HG03378 (cell line): ENCODE measurements around the gene BCAS3.

Experiments
- ATAC-seq: cut with Tn5 transposase; IDR thresholded peaks from one replicate; pipeline ENCODE4 v1.9.1; 2021; ENCODE audit warnings: mild to moderate bottlenecking, moderate library complexity; ENCODE audit not compliant: unreplicated experiment

The BCAS3 gene

DNA sequence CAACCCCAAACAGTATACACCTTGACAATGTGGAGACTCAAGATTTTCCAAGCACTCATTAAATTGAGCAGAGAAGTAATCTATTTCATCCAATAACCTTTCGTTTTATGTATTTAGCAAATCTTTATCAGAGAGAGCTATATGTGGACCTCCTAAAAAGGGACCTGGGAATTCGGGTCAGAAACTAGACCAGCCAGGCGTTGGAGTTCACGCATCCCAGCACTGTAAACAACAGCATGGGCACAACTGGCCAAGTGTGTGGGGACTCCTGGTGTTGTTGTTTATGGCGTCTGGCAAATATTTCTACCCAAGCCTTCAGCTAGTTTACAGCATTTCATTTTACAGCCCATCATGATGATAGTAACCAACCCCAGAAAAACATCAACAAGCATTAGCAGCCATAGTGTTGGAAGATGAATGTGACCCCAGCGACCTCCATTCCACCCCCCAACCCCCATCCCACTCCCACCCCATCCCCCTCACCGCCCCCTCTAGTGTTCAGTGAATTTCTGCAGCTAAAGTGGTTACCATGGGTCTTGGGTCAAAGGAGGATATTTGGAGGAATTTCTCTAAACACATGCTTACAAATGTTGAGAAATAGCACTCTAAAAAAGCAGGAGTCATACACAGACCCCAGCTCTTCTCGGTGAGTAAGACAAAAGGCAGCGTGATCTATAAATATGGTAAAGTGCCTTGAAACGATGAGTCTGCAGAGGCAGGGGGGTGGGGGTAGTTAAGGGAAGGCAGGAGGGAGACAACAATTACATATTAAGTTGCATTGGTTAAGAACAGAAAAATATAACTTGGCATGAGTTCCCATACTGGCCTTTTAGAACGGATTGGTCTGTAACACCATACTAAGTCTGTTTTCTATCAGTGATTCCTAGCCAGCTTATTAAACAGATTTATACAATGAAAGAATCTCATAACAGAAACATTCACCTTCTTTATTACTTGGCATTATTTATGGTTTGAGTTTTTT lies 630.5 kb downstream of the BCAS3 start:
- ATAC-seq: no peak

DNA sequence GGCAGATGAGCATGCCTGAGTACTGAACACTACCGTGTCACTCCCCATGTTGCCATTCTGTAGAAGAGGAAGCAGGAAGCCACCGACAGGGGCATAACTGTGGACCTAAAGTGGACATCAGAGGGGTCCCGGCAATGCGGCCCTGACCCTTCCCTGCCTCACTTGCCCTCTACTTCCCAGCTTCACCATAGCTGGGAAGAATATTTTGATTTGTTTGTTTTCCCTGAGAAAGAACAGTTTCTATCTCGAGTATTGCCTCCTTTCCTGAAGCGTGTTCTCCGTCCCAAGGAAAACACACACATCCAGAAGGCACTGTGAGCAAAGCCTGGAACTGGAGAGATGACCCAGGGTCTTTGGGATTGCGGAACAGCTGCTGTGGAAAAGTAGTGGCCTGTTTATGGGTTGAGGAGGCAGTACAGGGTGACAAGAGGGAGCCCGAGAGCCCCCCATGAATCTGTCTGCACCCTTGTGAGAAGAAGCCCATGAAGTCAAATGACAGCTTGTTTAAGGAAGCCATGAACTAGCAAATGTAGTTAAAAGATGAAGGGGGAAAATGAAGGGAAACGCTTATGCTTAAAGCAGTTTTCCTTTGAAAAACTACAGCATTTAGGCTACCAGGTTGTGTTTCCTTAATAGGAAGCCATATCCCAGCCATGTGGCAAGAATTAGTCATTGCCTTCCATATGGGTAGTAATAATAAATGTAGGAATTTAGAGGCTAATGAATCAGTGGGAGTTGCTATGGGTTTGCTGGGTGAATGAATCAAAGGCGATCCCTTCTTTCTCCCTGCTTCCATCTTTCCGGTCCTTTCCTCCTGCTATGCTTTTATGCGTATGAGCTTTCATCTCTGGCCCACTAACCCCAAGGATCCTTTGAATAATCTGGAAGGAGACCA lies 632.0 kb downstream of the BCAS3 start:
- ATAC-seq: no peak

DNA sequence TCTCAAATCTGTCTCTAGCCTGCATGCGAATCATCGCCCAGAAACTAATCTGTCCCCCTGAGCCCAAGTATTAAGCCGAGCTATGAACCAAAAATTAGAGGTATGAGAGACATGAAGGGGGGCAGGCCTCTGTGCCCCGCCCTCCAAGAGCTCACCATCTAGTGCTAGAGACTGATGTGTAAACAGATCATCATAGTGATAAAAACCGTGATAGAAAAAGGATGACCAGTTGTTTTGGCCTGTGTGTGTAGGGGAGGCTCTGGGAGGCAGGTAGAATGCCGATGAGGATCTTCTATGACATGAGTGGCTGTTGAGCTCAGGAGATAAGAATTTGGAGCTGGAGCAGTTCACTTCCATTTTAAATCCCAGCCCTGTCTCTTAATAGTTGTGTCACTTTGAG lies 632.9 kb downstream of the BCAS3 start:
- no peak for ATAC-seq

DNA sequence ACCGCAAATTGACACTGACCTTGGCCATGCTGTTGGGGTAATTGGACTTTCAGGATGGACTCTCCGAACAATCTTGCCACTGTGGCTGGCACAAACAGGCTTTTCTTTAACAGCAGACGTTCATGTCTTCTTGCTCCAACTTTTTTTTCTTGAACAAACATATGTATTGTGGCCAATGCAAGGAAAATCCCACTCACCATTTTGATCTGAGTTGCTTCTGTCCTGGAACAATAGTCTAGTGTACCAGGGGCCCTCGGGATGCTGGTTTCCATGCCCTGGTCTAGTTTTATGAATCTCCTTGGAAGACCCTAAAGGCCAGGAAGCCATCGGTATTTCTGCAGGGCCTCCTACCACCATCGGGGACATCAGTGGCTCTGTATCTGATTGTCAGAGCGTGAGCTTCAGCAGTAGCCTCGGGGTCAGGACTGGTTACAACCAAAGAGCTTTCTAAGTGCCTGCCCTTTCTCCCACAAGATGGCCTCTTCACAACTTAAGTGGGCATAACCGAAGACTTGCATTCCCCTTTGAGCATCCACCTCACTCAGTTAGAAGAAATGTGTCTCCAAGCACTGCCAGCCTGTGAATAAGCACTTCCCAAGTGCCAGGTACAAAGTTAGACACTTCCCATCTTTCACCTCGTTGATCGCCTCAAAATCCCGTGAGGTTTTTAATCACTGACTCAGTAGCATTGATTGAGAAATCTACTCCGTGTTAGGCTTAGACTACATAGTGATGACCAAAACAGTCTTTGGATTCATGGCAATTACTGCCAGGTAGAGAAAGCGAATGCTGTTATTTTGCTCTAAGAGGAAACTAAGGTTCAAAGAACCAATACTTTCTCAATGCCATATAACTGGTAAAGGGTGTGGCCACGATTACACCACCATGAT lies 635.0 kb downstream of the BCAS3 start:
- ATAC-seq: no peak

DNA sequence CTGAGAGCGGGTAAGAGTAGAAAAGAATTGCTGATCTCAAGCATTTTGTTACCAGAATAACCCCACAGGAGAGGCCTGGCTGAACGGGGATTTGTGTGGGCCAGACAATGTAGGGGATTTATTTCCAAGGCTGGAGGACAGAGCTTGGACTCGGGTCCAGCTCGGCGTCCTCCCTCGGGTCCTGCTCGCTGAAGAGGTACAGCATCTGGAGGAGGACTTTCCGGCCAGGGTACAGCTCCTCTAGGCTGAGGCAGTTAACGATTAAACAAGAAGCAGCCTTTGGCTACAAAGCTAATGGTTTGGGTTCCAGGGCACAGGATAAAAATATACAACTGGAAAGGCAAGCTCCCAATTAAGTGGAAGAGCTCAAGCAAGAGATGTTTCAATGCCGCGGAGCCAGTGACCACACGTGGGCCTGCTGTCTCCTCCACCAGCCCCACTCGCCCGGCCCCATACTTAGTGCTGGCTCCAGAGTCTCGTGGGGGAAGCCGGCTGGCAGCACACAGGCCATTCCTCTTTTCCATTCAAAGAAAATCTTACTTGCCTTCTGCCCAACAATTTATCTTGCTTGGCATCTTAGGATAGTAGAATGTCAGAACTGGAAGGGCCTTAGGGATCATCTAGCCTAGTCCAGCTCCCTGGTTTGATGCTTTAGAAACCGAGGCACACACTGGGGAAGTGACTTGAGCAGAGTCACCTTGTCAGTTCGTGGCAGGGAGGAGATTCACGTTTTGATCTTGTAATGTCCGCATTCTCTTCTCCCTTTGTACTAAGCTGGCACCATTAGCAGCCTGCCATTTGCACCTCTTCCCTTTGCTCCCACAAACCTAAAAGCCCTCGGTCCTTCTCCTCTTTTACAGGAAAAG lies 636.0 kb downstream of the BCAS3 start:
- ATAC-seq: no peak

DNA sequence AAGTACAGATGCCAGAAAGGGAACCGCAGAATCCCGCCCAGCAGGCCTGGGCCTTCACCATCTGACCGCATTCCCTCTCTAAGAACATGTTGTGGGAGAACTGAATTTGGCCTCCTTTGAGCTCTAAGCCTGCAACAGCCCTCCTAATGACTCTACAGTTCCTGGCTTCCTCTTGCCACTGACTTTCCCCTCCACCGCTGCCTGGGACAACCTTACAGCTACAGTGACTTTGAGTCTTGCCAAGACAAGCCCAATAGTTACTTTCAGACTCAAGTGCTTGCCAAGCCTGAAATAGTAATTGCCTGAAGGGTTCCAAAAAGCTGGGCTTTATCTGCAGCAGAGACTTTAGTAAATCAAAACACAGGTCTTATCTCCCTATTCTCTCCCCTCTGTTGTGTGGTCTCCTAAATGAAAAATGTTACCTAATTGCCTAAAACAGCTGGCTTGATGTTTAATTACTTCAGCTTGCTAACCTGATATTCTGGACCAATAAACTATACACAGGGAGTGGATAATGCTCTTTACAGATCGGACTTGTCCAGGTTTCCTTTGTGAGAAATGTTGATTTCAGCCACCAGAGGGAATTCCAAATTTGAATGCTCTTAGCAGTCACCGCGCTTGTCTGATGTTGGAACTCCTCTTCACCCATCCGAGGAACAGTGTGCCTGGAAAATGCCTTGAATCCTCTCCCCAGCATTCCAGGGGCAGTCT lies 636.9 kb downstream of the BCAS3 start:
- ATAC-seq: no peak

DNA sequence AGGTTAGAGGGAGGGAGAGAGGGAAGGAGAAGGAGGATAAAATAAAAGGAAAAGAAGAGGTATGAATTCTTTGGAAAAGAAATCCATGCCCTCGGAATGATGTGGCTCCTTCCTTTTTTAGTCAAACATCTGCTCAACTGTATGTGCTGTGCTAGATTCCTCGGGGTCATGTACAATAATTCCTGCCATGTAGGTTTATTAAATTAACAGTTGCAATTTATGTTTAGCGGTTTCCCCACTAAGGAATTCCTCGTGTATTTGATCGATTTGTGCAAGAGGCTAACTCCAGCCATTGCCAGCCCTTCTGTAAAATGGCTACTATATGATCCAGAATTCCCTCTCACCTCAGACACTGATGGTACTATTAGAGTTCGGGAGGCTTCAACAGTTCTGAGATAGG lies 639.0 kb downstream of the BCAS3 start:
- no peak for ATAC-seq

DNA sequence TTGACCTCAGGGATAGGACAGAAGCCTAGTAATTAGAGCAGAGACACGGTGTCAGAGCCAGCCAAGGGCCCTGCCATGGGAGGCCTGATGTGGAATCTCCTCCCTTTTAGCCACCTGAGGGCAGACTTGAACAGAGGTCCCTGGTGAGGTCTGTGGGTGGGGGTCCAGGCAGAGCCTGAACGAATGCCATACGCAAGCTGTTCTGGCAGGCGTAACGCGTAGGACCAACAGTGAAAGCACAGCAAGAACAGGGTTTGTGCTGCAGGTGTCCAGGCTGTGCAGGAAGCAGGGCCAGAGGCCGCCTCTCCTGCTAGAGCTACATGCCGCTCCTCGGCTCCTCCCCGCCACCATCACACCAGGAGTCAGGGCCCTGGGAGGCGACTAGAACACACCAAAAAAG lies 640.1 kb downstream of the BCAS3 start:
- no peak for ATAC-seq

DNA sequence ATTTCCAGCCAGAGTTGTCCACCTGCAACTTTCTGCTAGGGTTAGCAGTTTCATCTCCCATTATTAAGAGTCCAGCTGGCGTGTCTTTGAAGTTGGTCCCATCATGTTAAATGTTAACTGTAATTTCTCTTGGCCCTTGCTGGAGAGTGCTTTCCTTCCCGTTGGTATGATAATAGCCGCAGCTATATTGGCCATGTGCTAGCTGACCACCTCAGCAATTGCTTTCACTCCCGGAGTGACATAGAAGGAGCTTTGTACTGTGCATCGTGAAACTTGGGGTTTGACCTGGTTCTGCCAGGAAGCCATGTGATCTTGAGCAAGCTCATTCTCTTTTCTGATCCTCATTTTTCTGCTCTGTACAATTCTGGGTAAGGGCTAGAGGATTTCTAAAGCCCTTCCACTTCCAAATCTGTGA lies 641.0 kb downstream of the BCAS3 start:
- ATAC-seq: no peak

DNA sequence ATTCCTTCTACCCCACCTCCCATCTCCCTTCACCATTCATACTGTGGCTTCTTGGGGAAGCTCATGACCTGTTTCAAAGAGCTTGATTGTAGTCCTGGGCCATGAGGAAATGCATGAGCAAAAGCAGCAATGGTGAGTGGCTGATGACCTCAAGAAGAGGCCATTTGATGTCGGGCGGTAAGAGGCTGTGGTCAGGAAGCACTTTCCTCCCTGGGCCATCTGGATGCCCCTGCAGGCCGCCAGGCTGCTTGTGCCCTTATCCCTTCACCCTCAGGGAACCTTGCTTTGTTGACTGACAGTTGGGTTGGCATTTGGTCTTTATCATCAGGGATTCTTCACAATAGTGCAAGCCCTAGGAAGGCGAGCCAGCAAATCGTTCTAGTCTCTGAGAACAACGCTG lies 643.7 kb downstream of the BCAS3 start:
- no peak for ATAC-seq

DNA sequence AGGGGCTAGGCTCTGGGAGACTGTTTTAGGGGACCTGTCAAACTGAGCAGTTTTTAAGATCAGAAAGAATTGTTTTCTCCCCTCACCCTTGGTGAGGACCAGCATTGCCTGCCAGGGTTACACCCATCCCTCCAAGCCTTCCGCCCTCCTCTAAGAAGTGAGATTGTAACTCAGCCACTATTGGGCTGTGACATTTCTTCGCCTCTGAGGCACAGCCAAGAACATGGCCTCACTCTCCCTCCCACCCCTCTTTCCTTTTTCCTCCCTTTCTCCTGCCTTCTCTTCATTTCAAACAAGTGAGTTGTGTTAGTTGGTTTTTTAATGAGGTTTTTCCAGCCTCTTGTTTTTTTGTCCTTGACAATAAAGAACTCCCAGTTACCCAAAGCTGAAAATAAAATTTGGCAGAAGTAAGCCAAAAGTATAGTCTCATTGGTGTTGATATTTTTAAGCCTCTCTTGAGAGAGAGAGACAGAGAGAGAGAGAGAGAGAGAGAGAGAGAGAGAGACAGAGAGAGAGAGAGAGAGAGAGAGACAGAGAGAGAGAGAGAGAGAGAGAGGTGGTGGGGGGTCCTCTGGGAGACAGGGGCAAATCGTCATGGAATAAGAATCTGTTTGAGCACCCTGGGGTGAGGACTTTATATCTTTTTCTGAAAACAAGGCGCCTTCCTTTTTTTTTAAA lies 644.8 kb downstream of the BCAS3 start:
- no peak for ATAC-seq

DNA sequence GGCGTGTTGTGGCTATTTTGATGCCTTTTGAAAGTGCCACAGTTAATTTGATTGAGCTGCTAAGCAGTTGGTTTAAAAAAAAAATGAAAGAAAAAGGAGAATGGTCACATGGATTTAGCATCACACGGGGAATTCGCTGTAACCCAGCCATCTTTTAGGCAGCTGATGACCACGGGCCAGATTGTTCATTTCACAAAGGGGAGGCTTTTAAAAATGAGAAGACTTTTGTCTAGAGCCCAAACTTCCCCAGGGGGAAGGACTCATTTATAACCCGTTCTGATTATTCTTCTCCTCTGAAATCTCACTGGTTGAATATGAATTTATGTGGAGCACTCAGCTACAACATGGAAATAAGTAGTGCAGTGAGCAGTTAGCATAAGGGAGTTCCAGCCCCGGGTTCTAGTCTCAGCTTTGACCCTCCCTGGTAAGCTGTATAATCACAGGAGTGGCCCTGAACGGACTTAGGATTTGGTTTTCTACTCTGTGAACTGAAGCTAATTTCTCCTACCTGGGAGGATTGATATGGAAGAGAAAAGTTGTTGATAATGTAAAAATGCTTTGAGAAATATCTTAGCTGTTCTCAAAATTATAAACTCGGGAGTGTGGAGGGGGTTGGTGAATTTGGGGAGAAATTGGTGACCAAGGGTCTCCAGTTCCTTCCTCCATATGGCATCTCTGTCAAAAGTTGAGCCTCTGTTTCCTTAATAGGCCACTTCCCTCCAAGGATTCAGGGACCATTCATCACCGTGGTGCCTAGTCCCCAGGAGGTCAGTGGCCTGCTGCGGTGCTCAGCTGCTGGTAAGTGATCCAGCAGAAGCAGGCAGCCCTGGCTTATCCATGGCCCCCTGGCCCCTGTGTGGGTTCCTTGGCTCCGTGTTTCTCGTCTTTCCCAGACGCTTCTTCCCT lies 645.6 kb downstream of the BCAS3 start:
- ATAC-seq: no peak

DNA sequence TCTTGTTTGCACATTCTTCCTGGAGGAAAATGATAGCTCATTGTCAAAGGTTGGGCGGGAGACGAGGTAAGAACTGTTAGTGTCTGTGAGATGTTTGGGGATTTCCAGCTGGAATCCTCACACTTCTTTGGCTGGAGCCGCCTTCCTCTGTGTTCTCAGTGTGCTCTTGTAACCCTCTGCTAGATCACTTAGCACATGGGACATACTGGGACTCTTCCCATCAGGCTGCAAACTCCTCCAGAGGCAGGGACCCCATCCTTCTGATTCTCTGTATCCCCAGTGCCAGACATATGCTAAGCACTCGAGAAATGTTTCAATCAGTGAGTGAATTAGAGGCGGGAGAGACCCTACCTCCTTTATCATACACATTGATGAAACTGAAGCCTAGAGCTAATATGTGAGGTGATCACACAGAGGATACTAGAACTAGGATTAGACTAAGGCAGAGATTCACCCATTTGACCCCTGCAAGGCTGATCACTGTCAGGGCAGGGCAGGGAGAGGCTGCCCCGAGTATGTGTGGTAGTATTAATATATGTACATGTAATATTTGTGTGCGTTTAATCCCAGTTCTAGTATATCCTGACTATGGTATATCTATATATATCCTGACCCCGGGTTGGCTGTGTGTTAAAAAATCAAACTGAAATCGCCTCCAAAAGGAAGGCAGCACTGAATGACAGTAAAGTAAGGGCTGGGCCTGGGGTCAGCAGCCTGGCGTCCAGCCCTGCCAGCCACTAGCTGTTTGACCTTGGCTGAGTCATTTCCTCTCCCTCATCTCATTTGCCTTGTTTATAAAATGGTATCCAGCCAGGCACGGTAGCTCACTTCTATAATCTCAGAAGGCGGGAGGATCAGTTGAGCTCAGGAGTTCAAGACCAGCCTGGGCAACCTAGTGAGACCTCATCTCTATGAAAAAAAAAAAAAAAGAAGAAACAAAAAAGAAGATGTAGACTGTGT lies 646.5 kb downstream of the BCAS3 start:
- ATAC-seq: no peak

DNA sequence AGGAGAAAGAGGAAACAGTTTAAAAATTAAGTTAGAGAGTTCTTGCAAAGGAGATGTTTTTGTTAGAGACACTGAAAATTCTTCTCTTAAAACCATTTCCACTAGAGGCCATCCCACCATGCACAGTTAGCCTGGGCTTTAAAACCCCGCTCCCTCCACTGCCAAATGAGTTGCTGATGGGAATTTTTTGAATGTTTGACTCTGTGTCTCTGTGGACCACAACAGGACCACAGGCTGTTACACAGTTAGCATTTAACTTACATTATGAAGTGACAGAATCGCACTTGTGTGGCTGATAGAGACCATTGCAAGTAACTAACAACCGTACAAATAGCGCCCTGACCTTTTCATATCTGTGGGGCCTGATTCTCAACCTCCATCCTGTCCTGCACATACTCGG lies 647.3 kb downstream of the BCAS3 start:
- no peak for ATAC-seq

DNA sequence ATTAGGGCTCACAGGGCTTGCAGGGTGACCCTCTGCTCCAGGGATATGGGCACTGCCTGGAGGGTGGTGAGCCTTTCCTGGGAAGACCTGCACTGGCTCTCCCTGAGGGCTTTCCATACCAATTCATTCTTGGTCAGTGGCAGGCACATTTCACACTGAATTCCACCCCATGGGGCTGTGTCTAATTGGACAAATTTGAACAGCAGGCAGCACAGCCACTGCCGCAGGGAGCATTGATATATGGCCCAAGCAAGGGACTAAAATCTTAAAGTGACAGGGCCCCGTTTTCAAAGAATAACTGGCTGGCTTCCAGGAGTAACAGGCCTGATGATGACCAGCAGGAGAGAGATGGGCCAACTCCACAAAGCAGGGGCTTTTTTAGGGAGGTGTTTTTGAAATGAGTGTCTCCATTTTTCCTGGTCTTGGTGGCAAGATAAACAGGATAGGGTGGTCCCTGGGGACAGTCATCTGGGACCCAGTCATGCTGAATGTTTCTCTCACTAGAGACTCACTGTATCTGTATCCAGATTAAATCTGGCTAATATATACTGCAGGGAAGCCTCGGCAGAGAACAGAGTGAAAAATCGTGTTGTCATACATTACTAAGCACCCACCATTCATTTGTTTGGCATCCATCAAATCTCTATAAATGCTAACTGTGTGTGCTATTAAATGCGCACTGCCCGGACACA lies 647.9 kb downstream of the BCAS3 start:
- ATAC-seq: no peak

DNA sequence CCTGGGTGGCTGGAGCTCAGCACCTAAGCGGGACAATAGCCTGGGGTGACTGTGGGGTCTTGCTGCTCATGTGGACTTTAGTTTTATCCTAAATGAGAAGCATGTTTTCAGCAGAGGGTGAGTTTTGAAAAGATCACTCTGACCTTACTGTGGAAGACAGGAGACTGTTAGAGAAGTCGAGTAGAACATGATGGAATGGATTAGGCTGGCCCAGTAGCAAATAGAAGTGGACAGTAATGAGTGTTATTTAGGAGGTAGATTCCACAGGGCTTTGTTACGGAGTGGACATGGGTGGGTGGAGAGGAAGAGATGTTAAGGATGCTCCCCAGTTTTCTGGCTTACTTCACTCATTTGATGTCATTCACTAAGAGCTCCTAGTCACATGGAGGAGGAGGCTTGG lies 648.7 kb downstream of the BCAS3 start:
- no peak for ATAC-seq
